Skeletal muscle tissue (tissue), 4 donors: ENCODE data around the gene THNSL1. TPM values are rescaled to one million over a fixed set of nuclear protein-coding genes. Genes with fewer than 3 reads are reported as not detected.
"Not testable (repeated sequence)": the region's sequence is repeated elsewhere in the genome, so short reads cannot be mapped to it uniquely, and the experiment has no call there.

Experiments used
- H3K27ac ChIP-seq: one replicate; pipeline ENCODE4 v1.7.0; 2013; ENCODE audit warnings: mild to moderate bottlenecking, low read depth, low read length, inconsistent platforms
- H3K27me3 ChIP-seq, 3 donors: one replicate each; pipeline ENCODE4 v1.7.0; 2013; ENCODE audit warnings: low read length in 3 of 3; ENCODE audit not compliant: control insufficient read depth in 3 of 3, insufficient read depth in 3 of 3
- H3K36me3 ChIP-seq, 3 donors: one replicate each; pipeline ENCODE4 v1.7.0; 2013; ENCODE audit warnings: low read length in 3 of 3; ENCODE audit not compliant: control insufficient read depth in 3 of 3, insufficient read depth in 3 of 3
- H3K4me1 ChIP-seq, 3 donors: one replicate each; pipeline ENCODE4 v1.7.0; 2013; ENCODE audit warnings: low read length in 3 of 3, mild to moderate bottlenecking in 3 of 3; ENCODE audit not compliant: control insufficient read depth in 3 of 3, insufficient read depth in 3 of 3
- H3K4me3 ChIP-seq, 3 donors: one replicate each; pipeline ENCODE4 v1.7.0; 2013; ENCODE audit warnings: low read length in 3 of 3
- H3K9ac ChIP-seq, 3 donors: one replicate each; pipeline ENCODE4 v1.7.0; 2013; ENCODE audit warnings: low read length in 3 of 3, mild to moderate bottlenecking in 3 of 3, moderate library complexity in 2 of 3, low read depth in 1 of 3
- H3K9me3 ChIP-seq, 3 donors: one replicate each; pipeline ENCODE4 v1.7.0; 2013; ENCODE audit warnings: low read length in 3 of 3; ENCODE audit not compliant: control insufficient read depth in 3 of 3
- total RNA-seq: library from RNA; depleted of rRNA; stranded (reverse); fragments of >200 nt; gene quantifications from one replicate; pipeline ENCODE4 v1.2.3, GENCODE V29; 2014
- donor health status: Osteomylitis.

THNSL1 gene
- total RNA-seq, 1 donor from 2014 or later: 6.8 TPM

GRCh38 chr10:24995072-24995471 lies 21.3 kb upstream of the THNSL1 start:
- no peaks in the 10 kb centered on the region for H3K36me3 ChIP-seq
- H3K27ac ChIP-seq: no peak overlapping the region
- H3K9ac ChIP-seq: no peak overlapping the region
- H3K27me3 ChIP-seq: no peaks in the 10 kb centered on the region
- H3K4me1 ChIP-seq: no peaks in the 10 kb centered on the region
- H3K9me3 ChIP-seq: no peaks in the 10 kb centered on the region
- H3K4me3 ChIP-seq: no peak overlapping the region

- no peaks in the 10 kb centered on the region for H3K4me1 ChIP-seq
- no peak overlapping the region for H3K27ac ChIP-seq
- no peaks in the 10 kb centered on the region for H3K27me3 ChIP-seq
- no peak overlapping the region for H3K9ac ChIP-seq
- H3K9me3 ChIP-seq: no peaks in the 10 kb centered on the region
- no peak overlapping the region for H3K4me3 ChIP-seq
- no peaks in the 10 kb centered on the region for H3K36me3 ChIP-seq
These were observed 18.4 kb upstream of the THNSL1 start for GRCh38 chr10:24998044-24998443.

GRCh38 chr10:25011591-25011990 lies 4.8 kb upstream of the THNSL1 start:
- H3K9ac ChIP-seq, H3K9me3 ChIP-seq, H3K27ac ChIP-seq, H3K27me3 ChIP-seq, H3K4me3 ChIP-seq, H3K36me3 ChIP-seq, H3K4me1 ChIP-seq: not testable (repeated sequence)

- Histone ChIP-seq H3K9ac (no peak overlapping the region), H3K36me3 (no peaks in the 10 kb centered on the region), H3K27ac (no peak overlapping the region), H3K4me1 (peaks cover 3 to 10% (median 6%) of the 10 kb centered on the region in 3 donors), H3K9me3 (no peaks in the 10 kb centered on the region), H3K27me3 (no peaks in the 10 kb centered on the region), H3K4me3 (no peak overlapping the region)
These were observed 1.8 kb upstream of the THNSL1 start for GRCh38 chr10:25014579-25014978.

GRCh38 chr10:25015828-25016375 lies 510 bp upstream of the THNSL1 start, which contains the start of gene ENKUR:
Gene ENKUR, minus strand, starts transcription at chr10:25016158. Its CDS starts 222 bp downstream, at chr10:25015936.
- peak within 1 kb of the TSS; percentile 86 for H3K27ac ChIP-seq

GRCh38 chr10:25017154-25017590 lies 760 bp downstream of the THNSL1 start:
- peaks cover 3 to 10% (median 6%) of the 10 kb centered on the region in 3 donors for H3K4me1 ChIP-seq
- peak overlapping the region; percentile 86 for H3K27ac ChIP-seq
- H3K9ac ChIP-seq: peak overlapping the region; percentile 85 to 91 (median 87)
- no peaks in the 10 kb centered on the region for H3K9me3 ChIP-seq
- H3K27me3 ChIP-seq: no peaks in the 10 kb centered on the region
- no peaks in the 10 kb centered on the region for H3K36me3 ChIP-seq
- peak overlapping the region; percentile 92 to 97 (median 97) for H3K4me3 ChIP-seq

More at GRCh38 chr10:25015828-25016375, 510 bp upstream of the THNSL1 start, which contains the start of gene ENKUR:
- Histone ChIP-seq H3K36me3 (no peaks in the 10 kb centered on the region), H3K9me3 (no peaks in the 10 kb centered on the region), H3K27me3 (no peaks in the 10 kb centered on the region), H3K4me1 (peaks cover 3 to 10% (median 6%) of the 10 kb centered on the region in 3 donors), H3K4me3 (peak within 1 kb of the TSS; percentile 92 to 97 (median 97)), H3K9ac (peak within 1 kb of the TSS; percentile 85 to 91 (median 87))

GRCh38 chr10:25017661-25018060 lies 1.2 kb downstream of the THNSL1 start:
- peak overlapping the region in 2 of 3 donors; percentile 85 to 91 for H3K9ac ChIP-seq
- peak overlapping the region; percentile 86 for H3K27ac ChIP-seq
- peaks cover 3 to 10% (median 6%) of the 10 kb centered on the region in 3 donors for H3K4me1 ChIP-seq
- H3K27me3 ChIP-seq: no peaks in the 10 kb centered on the region
- H3K36me3 ChIP-seq: no peaks in the 10 kb centered on the region
- H3K9me3 ChIP-seq: no peaks in the 10 kb centered on the region
- peak overlapping the region in 1 of 3 donors; percentile 97 for H3K4me3 ChIP-seq

- H3K4me3 ChIP-seq: no peak overlapping the region
- no peaks in the 10 kb centered on the region for H3K36me3 ChIP-seq
- H3K9me3 ChIP-seq: no peaks in the 10 kb centered on the region
- no peak overlapping the region for H3K27ac ChIP-seq
- H3K9ac ChIP-seq: no peak overlapping the region
- H3K4me1 ChIP-seq: peaks cover 3 to 10% (median 6%) of the 10 kb centered on the region in 3 donors
- no peaks in the 10 kb centered on the region for H3K27me3 ChIP-seq
These were observed 2.3 kb downstream of the THNSL1 start for GRCh38 chr10:25018703-25019102.

- Histone ChIP-seq H3K9ac (no peak overlapping the region), H3K4me1 (peaks cover 0 to 2% (median 0%) of the 10 kb centered on the region in 3 donors), H3K36me3 (no peaks in the 10 kb centered on the region), H3K27me3 (no peaks in the 10 kb centered on the region), H3K27ac (no peak overlapping the region), H3K9me3 (no peaks in the 10 kb centered on the region), H3K4me3 (no peak overlapping the region)
These were observed 6.9 kb downstream of the THNSL1 start for GRCh38 chr10:25023278-25023677.

GRCh38 chr10:25024528-25024927 lies 8.1 kb downstream of the THNSL1 start:
- Histone ChIP-seq H3K36me3 (no peaks in the 10 kb centered on the region), H3K4me1 (peaks cover 0 to 2% (median 0%) of the 10 kb centered on the region in 3 donors), H3K27ac (no peak overlapping the region), H3K27me3 (no peaks in the 10 kb centered on the region), H3K9ac (no peak overlapping the region), H3K4me3 (no peak overlapping the region), H3K9me3 (no peaks in the 10 kb centered on the region)
